ENCODE results near the gene BCAP29.

- TF ChIP-seq CTCF (IDR thresholded peaks at IDR 0.05; ENCODE audit: insufficient read depth, low read depth, low read length), result no peak
- no peak for TF ChIP-seq EZH2 (IDR thresholded peaks at IDR 0.05; ENCODE audit: insufficient read depth, low read length)
These were observed 29.8 kb downstream of the BCAP29 start for GRCh38 chr7:107609811-107610261.

All from astrocyte (in vitro differentiated cells and primary cell).